WTC11 (cell line): ENCODE results near the gene OS9. TPM values are rescaled to one million over a fixed set of nuclear protein-coding genes. Genes with fewer than 3 reads are reported as not detected.

ENCODE experiments used
- ATAC-seq: fragments of 200-7000 bp; cut with Tn5 transposase; 2 replicates; pipeline ENCODE4 v1.10.0; 2021; ENCODE audit warnings: mild to moderate bottlenecking, moderate library complexity
- CTCF ChIA-PET: fragments of 300-600 bp; sonication (Branson Sonifier 250); formaldehyde crosslinking; loops from one replicate; lab custom pipeline; 2021; ENCODE audit warnings: antibody characterized with exemption; lab: Charles Lee
- POLR2A ChIA-PET: fragments of 350-600 bp; sonication (Branson Sonifier 250); formaldehyde crosslinking; loops from one replicate; lab custom pipeline; 2021; ENCODE audit warnings: antibody characterized with exemption; lab: Charles Lee
- DNase-seq: peaks from one replicate; pipeline ENCODE4 v3.0.0; 2021; ENCODE audit warnings: low spot score
- H3K27ac Mint-ChIP-seq: 2 replicates; pipeline ENCODE4 v1.8.0; 2021; ENCODE audit warnings: mixed read lengths
- H3K27me3 Mint-ChIP-seq: 2 replicates; pipeline ENCODE4 v1.8.0; 2021; ENCODE audit warnings: low read depth, mild to moderate bottlenecking, moderate library complexity, mixed read lengths
- H3K36me3 Mint-ChIP-seq: 2 replicates; pipeline ENCODE4 v1.8.0; 2021; ENCODE audit warnings: mixed read lengths
- H3K4me1 Mint-ChIP-seq: 2 replicates; pipeline ENCODE4 v1.8.0; 2022; ENCODE audit warnings: mixed read lengths
- H3K4me3 Mint-ChIP-seq: 2 replicates; pipeline ENCODE4 v1.8.0; 2021; ENCODE audit warnings: mild to moderate bottlenecking, moderate library complexity, mixed read lengths
- H3K9me3 Mint-ChIP-seq: 2 replicates; pipeline ENCODE4 v1.8.0; 2021; ENCODE audit warnings: mixed read lengths
- CTCF ChIP-seq: fragments of 200-600 bp; IDR thresholded peaks from 2 replicates; pipeline ENCODE4 v1.8.0; 2022; ENCODE audit warnings: antibody characterized with exemption
- EMX1 ChIP-seq: fragments of 250-450 bp; sonication (Bioruptor Pico); IDR thresholded peaks from 2 replicates; pipeline ENCODE4 v1.8.0; 2021; ENCODE audit warnings: mild to moderate bottlenecking
- ETV6 ChIP-seq: sonication (generic); formaldehyde crosslinking; IDR thresholded peaks from 2 replicates; pipeline ENCODE4 v1.8.1; 2022; ENCODE audit warnings: mild to moderate bottlenecking, missing genetic modification reagents
- FOXP1 ChIP-seq: sonication (generic); formaldehyde crosslinking; IDR thresholded peaks from 2 replicates; pipeline ENCODE4 v1.8.0; 2022; ENCODE audit warnings: missing genetic modification reagents, mild to moderate bottlenecking, moderate library complexity, borderline replicate concordance
- KAT7 ChIP-seq: sonication (generic); formaldehyde crosslinking; IDR thresholded peaks from 2 replicates; pipeline ENCODE4 v1.8.1; 2023; ENCODE audit warnings: missing genetic modification reagents, mild to moderate bottlenecking, borderline replicate concordance
- MAX ChIP-seq: sonication (generic); formaldehyde crosslinking; IDR thresholded peaks from 2 replicates; pipeline ENCODE4 v1.8.0; 2022; ENCODE audit warnings: mild to moderate bottlenecking, missing genetic modification reagents
- MXD4 ChIP-seq: fragments of 250-450 bp; sonication (Bioruptor Pico); IDR thresholded peaks from 2 replicates; pipeline ENCODE4 v1.8.0; 2021; ENCODE audit warnings: mild to moderate bottlenecking, moderate library complexity, borderline replicate concordance
- MYBL2 ChIP-seq: sonication (generic); formaldehyde crosslinking; IDR thresholded peaks from 2 replicates; pipeline ENCODE4 v1.8.1; 2023; ENCODE audit warnings: mild to moderate bottlenecking, moderate library complexity, missing genetic modification reagents
- NFATC4 ChIP-seq: fragments of 250-450 bp; sonication (Bioruptor Pico); IDR thresholded peaks from 2 replicates; pipeline ENCODE4 v1.9.0; 2021; ENCODE audit warnings: mild to moderate bottlenecking
- STAT6 ChIP-seq: sonication (generic); formaldehyde crosslinking; conservative IDR thresholded peaks from 2 replicates; pipeline ENCODE4 v1.8.1; 2023; ENCODE audit warnings: mild to moderate bottlenecking, low read depth, missing genetic modification reagents, moderate library complexity
- TCF7 ChIP-seq: sonication (generic); formaldehyde crosslinking; IDR thresholded peaks from 2 replicates; pipeline ENCODE4 v1.8.0; 2022; ENCODE audit warnings: mild to moderate bottlenecking, low read depth, missing genetic modification reagents, moderate library complexity
- ZNF219 ChIP-seq: sonication (generic); formaldehyde crosslinking; IDR thresholded peaks from 2 replicates; pipeline ENCODE4 v1.8.0; 2023; ENCODE audit warnings: missing genetic modification reagents, mild to moderate bottlenecking, borderline replicate concordance
- ZNF232 ChIP-seq: sonication (generic); formaldehyde crosslinking; IDR thresholded peaks from 2 replicates; pipeline ENCODE4 v1.8.0; 2022; ENCODE audit warnings: mild to moderate bottlenecking, missing genetic modification reagents
- ZNF317 ChIP-seq: sonication (generic); formaldehyde crosslinking; IDR thresholded peaks from 2 replicates; pipeline ENCODE4 v1.8.1; 2023; ENCODE audit warnings: low read depth, mild to moderate bottlenecking, moderate library complexity, missing genetic modification reagents, borderline replicate concordance
- ZNF532 ChIP-seq: fragments of 250-450 bp; sonication (Bioruptor Pico); IDR thresholded peaks from 2 replicates; pipeline ENCODE4 v1.9.0; 2021; ENCODE audit warnings: mild to moderate bottlenecking, borderline replicate concordance
- total RNA-seq: library from RNA; stranded (reverse); gene quantifications from 3 replicates; pipeline ENCODE4 v1.2.3, GENCODE V29; 2021

Gene OS9
- total RNA-seq, 1 experiment from 2014 or later: 77.5 TPM

GRCh38 chr12:57707250-57707649 is 13.3 kb downstream of the OS9 start:
- H3K27me3 Mint-ChIP-seq: no peaks in the 10 kb centered on the region

GRCh38 chr12:57708296-57708695 is 14.4 kb downstream of the OS9 start:
- Mint-ChIP-seq H3K27ac (no peak overlapping the region), H3K27me3 (no peaks in the 10 kb centered on the region), H3K4me1 (no peaks in the 10 kb centered on the region), H3K4me3 (no peak overlapping the region), H3K9me3 (peaks cover 12% of the 10 kb centered on the region), H3K36me3 (peaks cover 17% of the 10 kb centered on the region)
- ChIA-PET POLR2A (no interaction called here), CTCF (interaction anchor here (0.7 to 1.8 kb wide), 3 partner anchors 15 to 48 kb away, joined by 3 to 5 read pairs (median 4); partner anchors contain the start of gene OS9)
- DNase-seq: no peak
- ATAC-seq: no peak
- TF ChIP-seq NFATC4 (CRISPR knock-in tag) (no peak), ZNF317 (no peak), CTCF (no peak), EMX1 (no peak), FOXP1 (CRISPR knock-in tag) (no peak), ZNF532 (no peak), ZNF232 (CRISPR knock-in tag) (no peak), KAT7 (CRISPR knock-in tag) (no peak), MAX (no peak), MXD4 (CRISPR knock-in tag) (no peak), MYBL2 (CRISPR knock-in tag) (no peak), ZNF219 (CRISPR knock-in tag) (no peak), TCF7 (CRISPR knock-in tag) (no peak), ETV6 (no peak)

More at GRCh38 chr12:57707250-57707649, 13.3 kb downstream of the OS9 start:
- H3K36me3 Mint-ChIP-seq: peaks cover 24% of the 10 kb centered on the region
- H3K9me3 Mint-ChIP-seq: peaks cover 12% of the 10 kb centered on the region
- CTCF ChIA-PET: interaction anchor here (1.5 kb wide), 1 partner anchor 19 kb away, joined by 5 read pairs; no protein-coding TSS in a partner anchor
- H3K27ac Mint-ChIP-seq: no peak overlapping the region
- TF ChIP-seq STAT6 (CRISPR knock-in tag): no peak
- POLR2A ChIA-PET: no interaction called here
- no peaks in the 10 kb centered on the region for H3K4me1 Mint-ChIP-seq
- no peak overlapping the region for H3K4me3 Mint-ChIP-seq
- DNase-seq (no peak), ATAC-seq (no peak)
